ENCODE results near the gene RFFL.

The RFFL gene

DNA sequence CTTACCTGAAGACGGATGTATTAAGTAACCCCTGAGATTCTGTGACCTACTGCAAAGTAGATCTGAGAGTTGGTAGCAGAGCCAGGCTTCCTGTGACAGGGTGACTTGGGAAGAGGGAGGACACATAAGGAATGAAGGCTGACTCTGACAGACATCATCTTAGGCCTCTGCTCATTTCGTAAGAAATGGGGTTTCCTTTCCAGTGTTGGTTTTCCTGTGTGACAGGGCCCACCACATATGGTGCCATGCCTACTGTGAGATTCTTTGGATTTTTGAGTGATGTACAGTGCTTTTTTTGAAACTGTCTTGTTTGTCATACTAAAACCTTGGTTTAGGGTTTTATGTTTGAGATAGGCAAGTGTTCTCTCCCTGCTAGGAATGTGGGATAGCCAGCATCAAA is 70.5 kb downstream of the RFFL start:
- H3K27ac ChIP-seq (ENCODE audit: low read depth, low read length), result no peak overlapping the region
- no peaks in the 10 kb centered on the region for H3K4me1 ChIP-seq (ENCODE audit: control insufficient read depth, insufficient read depth, low read length, unreplicated experiment)
- no peaks in the 10 kb centered on the region for H3K27me3 ChIP-seq (ENCODE audit: insufficient read depth, low read length)
- no peak overlapping the region for H2AFZ ChIP-seq (ENCODE audit: low read length, unreplicated experiment)
- no peak overlapping the region for H3K4me3 ChIP-seq (ENCODE audit: low read depth, low read length)
- 0 out of 2 replicates have a peak, but pooled peaks cover 4% of the 10 kb centered on the region for H3K36me3 ChIP-seq (ENCODE audit: insufficient read depth, low read length)
- H3K79me2 ChIP-seq (ENCODE audit: control insufficient read depth, insufficient read depth, low read length, unreplicated experiment), result no peaks in the 10 kb centered on the region

DNA sequence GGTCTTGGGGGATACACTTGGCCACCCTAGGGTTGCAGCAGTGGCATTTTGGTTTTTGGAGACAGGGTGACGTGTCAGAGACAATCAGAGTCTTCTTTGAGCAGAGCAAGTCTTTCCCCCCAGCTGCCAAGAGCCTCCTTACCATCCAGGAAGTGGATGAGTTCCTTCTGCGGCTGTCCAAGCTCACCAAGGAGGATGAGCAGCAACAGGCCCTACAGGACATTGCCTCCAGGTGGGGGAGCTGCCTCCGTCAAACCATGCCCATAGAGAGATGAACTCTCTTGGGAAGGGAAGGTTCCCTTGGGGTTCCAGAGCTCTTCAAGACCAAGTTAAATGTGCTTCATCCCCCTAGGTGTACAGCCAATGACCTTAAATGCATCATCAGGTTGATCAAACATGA is 71.9 kb downstream of the RFFL start:
- H3K4me1 ChIP-seq (ENCODE audit: control insufficient read depth, insufficient read depth, low read length, unreplicated experiment), result no peaks in the 10 kb centered on the region
- no peak overlapping the region for H3K4me3 ChIP-seq (ENCODE audit: low read depth, low read length)
- H2AFZ ChIP-seq (ENCODE audit: low read length, unreplicated experiment), result no peak overlapping the region
- no peaks in the 10 kb centered on the region for H3K27me3 ChIP-seq (ENCODE audit: insufficient read depth, low read length)
- 0 out of 2 replicates have a peak, but pooled peaks cover 4% of the 10 kb centered on the region for H3K36me3 ChIP-seq (ENCODE audit: insufficient read depth, low read length)
- H3K79me2 ChIP-seq (ENCODE audit: control insufficient read depth, insufficient read depth, low read length, unreplicated experiment), result no peaks in the 10 kb centered on the region
- no peak overlapping the region for H3K27ac ChIP-seq (ENCODE audit: low read depth, low read length)

DNA sequence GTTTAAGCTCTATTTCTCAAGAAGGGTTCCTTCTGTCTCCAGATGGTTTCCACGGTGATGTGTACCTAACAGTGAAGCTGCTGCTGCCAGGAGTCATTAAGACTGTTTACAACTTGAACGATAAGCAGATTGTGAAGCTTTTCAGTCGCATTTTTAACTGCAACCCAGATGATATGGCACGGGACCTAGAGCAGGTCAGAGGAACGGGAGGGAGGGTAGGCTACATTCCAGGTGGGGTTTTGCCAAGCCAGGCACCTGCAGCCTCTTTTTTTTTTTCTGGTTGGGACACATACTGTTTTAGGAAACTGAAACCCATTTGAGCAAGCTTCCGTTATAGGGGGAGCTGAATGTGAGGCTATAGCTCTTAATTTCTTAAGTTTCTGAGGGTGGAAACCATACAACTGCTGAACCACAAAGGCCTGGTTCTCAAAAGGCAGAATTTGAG is 72.6 kb downstream of the RFFL start:
- H3K36me3 ChIP-seq (ENCODE audit: insufficient read depth, low read length), result 0 out of 2 replicates have a peak, but pooled peaks cover 4% of the 10 kb centered on the region
- no peaks in the 10 kb centered on the region for H3K27me3 ChIP-seq (ENCODE audit: insufficient read depth, low read length)
- H2AFZ ChIP-seq (ENCODE audit: low read length, unreplicated experiment), result no peak overlapping the region
- H3K27ac ChIP-seq (ENCODE audit: low read depth, low read length), result no peak overlapping the region
- H3K79me2 ChIP-seq (ENCODE audit: control insufficient read depth, insufficient read depth, low read length, unreplicated experiment), result no peaks in the 10 kb centered on the region
- H3K4me1 ChIP-seq (ENCODE audit: control insufficient read depth, insufficient read depth, low read length, unreplicated experiment), result no peaks in the 10 kb centered on the region
- H3K4me3 ChIP-seq (ENCODE audit: low read depth, low read length), result no peak overlapping the region

DNA sequence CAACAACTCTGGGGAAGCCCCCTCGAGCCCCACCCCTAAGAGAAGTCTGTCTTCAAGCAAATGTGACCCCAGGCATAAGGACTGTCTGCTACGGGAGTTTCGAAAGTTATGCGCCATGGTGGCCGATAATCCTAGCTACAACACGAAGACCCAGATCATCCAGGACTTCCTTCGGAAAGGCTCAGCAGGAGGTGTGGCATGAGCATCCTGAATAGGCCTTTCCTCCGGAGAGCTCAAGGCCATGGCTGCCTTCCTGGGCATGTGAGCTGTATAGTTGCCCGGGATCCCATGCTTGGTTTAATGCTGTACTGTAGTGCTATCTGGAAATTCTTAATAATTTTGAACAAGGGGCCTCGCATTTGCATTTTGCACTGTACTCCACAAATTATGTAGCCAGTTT is 74.0 kb downstream of the RFFL start:
- Histone ChIP-seq H3K27ac (ENCODE audit: low read depth, low read length) (no peak overlapping the region), H3K4me1 (ENCODE audit: control insufficient read depth, insufficient read depth, low read length, unreplicated experiment) (no peaks in the 10 kb centered on the region), H3K79me2 (ENCODE audit: control insufficient read depth, insufficient read depth, low read length, unreplicated experiment) (no peaks in the 10 kb centered on the region), H3K36me3 (ENCODE audit: insufficient read depth, low read length) (0 out of 2 replicates have a peak, but pooled peaks cover 4% of the 10 kb centered on the region), H2AFZ (ENCODE audit: low read length, unreplicated experiment) (no peak overlapping the region), H3K27me3 (ENCODE audit: insufficient read depth, low read length) (no peaks in the 10 kb centered on the region), H3K4me3 (ENCODE audit: low read depth, low read length) (no peak overlapping the region)

DNA sequence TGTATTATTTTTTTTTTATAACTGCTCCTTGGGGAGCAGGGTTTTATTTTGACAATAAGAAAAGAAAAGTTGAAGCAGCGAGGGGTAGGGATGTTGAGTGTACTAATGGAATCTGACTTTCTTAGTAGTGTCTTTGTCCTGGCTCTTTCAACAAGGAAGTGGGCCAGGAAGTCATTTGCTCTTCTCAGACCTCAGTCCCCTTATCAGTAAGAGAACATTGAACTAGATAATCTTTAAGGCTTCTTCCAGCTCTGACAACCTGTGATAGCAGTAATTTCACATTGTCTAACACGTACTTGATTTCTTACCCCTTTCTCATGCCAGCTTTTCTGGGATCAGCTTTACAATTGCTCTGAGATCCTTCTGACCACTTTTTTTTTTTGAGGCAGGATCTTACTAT is 74.9 kb downstream of the RFFL start:
- Histone ChIP-seq H2AFZ (ENCODE audit: low read length, unreplicated experiment) (no peak overlapping the region), H3K36me3 (ENCODE audit: insufficient read depth, low read length) (0 out of 2 replicates have a peak, but pooled peaks cover 4% of the 10 kb centered on the region), H3K4me1 (ENCODE audit: control insufficient read depth, insufficient read depth, low read length, unreplicated experiment) (no peaks in the 10 kb centered on the region), H3K27me3 (ENCODE audit: insufficient read depth, low read length) (no peaks in the 10 kb centered on the region), H3K4me3 (ENCODE audit: low read depth, low read length) (no peak overlapping the region), H3K27ac (ENCODE audit: low read depth, low read length) (no peak overlapping the region), H3K79me2 (ENCODE audit: control insufficient read depth, insufficient read depth, low read length, unreplicated experiment) (no peaks in the 10 kb centered on the region)

DNA sequence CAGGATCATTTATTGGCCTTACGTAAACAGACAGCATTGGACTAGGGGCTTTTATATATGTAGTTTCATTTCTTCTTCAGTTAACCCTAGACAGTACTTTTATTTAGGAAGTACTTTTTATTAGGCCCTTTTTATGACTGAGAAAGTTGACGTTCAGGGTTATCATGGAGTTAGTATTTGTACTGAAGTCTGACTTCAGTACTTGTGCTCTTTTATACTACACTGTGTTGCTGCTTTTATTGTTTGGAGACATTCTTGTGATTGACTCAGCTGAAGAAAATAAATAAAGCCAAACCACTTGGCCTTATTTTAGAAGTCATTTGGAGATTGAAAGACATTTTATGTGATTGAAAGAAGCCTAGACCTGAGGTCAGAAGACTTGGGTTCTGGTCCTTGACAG is 76.3 kb downstream of the RFFL start:
- H3K36me3 ChIP-seq (ENCODE audit: insufficient read depth, low read length), result 0 out of 2 replicates have a peak, but pooled peaks cover 4% of the 10 kb centered on the region

DNA sequence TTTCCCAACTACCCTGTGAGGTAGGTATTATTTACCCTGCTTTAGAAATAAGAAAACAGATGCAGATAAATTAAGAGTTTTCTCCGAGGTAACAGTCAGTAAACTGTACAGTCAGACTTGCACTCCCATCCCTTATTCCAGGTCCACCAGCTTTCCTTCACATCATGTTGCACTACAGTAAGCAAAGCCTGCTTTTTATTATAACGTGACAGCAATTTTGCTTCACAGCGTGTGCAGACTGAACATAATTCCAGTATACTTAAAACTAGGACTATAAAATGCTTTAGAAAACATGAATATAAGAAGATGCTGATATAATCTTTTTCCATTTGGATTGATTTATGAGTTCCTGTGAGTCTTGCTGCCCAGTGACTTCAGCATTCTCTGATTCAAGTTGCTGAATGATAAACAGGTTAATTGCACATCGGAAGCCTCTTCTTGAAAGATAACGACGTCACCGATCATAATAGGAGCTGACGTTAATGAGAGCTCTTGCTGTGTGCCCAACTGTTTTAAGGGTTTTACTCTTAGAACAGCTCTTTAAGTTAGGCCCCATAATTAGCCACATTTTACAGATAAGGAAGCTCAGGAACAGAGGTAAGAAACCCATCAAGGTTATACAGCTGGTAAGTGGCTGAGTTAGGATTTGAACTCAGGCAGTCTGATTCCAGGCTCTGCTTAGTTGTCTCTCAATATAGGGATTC is 81.8 kb downstream of the RFFL start:
- no peaks in the 10 kb centered on the region for H3K36me3 ChIP-seq (ENCODE audit: insufficient read depth, low read length)
- peak overlapping the region; percentile 79 for H3K4me3 ChIP-seq (ENCODE audit: low read depth, low read length)
- peaks cover 9% of the 10 kb centered on the region for H3K79me2 ChIP-seq (ENCODE audit: control insufficient read depth, insufficient read depth, low read length, unreplicated experiment)
- H3K4me1 ChIP-seq (ENCODE audit: control insufficient read depth, insufficient read depth, low read length, unreplicated experiment), result peaks cover 13% of the 10 kb centered on the region
- peak overlapping the region; percentile 3 for H2AFZ ChIP-seq (ENCODE audit: low read length, unreplicated experiment)
- no peaks in the 10 kb centered on the region for H3K27me3 ChIP-seq (ENCODE audit: insufficient read depth, low read length)
- peak overlapping the region; percentile 85 for H3K27ac ChIP-seq (ENCODE audit: low read depth, low read length)

More for the DNA sequence above, 76.3 kb downstream of the RFFL start:
- Histone ChIP-seq H3K27ac (ENCODE audit: low read depth, low read length) (no peak overlapping the region), H3K4me3 (ENCODE audit: low read depth, low read length) (no peak overlapping the region), H2AFZ (ENCODE audit: low read length, unreplicated experiment) (no peak overlapping the region), H3K79me2 (ENCODE audit: control insufficient read depth, insufficient read depth, low read length, unreplicated experiment) (peaks cover 3% of the 10 kb centered on the region), H3K4me1 (ENCODE audit: control insufficient read depth, insufficient read depth, low read length, unreplicated experiment) (no peaks in the 10 kb centered on the region), H3K27me3 (ENCODE audit: insufficient read depth, low read length) (no peaks in the 10 kb centered on the region)

DNA sequence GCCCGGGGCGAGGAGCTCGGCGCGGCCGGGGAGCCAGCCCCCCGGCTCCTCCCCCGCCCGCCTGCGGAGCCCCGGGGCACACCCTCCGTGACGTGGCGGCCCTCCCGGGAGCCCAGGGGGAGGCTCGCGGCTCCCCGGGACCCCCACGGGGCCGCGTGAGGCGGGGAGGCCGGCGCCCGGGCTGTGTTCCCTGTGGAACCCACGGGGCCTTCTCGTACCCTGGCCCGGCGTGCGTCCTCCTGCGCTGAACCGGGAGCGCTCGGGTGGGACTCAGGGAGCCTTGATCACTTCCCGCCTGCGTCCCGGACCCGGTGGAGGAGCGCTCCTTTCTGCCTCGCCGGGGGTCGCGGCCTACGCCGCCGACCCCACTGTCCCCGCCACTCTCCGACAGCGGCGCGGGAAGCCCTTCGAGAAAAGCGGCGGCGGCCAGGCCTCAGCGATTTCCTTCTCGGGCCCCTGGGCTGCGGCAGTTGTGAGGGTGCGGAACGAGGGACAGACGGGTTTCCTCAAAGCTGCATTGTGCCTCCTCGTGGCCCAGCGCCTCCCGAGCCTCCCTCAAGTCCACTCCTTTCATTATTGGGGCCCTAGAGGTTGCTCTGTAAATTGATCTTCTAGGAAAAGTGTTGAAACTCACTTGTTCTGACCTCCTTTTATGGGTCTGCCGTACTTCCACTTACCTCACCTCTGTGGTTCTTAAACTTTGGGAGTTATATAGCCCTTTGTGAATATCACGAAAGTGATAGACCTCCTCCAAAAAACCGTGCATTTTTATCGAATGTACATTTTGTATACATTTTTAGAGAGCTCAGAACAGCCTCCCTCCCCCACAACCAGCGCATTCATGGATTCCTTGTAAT is 82.6 kb downstream of the RFFL start:
- peak overlapping the region; percentile 85 for H3K27ac ChIP-seq (ENCODE audit: low read depth, low read length)
- H2AFZ ChIP-seq (ENCODE audit: low read length, unreplicated experiment), result peak overlapping the region; percentile 60
- H3K4me3 ChIP-seq (ENCODE audit: low read depth, low read length), result peak overlapping the region; percentile 79
- no peaks in the 10 kb centered on the region for H3K27me3 ChIP-seq (ENCODE audit: insufficient read depth, low read length)
- H3K36me3 ChIP-seq (ENCODE audit: insufficient read depth, low read length), result no peaks in the 10 kb centered on the region
- peaks cover 13% of the 10 kb centered on the region for H3K4me1 ChIP-seq (ENCODE audit: control insufficient read depth, insufficient read depth, low read length, unreplicated experiment)
- H3K79me2 ChIP-seq (ENCODE audit: control insufficient read depth, insufficient read depth, low read length, unreplicated experiment), result peaks cover 9% of the 10 kb centered on the region

DNA sequence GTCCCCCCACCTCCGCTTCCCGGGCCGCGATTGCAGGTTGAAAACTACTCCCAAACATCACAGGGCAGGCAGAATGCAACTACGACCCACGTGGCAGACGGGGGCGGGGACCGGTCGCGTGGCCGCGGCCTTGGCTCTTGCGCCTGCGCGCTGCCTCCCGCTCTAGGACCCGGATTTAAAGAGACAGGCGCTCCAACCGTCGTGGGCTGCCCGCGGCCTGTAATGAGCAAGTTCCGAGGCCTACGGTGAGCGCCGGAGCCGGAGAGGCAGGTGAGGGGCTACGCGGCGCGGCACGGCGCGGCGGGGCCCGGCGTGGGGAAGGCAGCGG is 83.2 kb downstream of the RFFL start, which contains the start of gene LIG3:
Gene LIG3, plus strand, starts transcription at position 160 of the 328 bp plus-strand sequence. CDS start 2,494 bp downstream, outside the sequence.
- H2AFZ ChIP-seq (ENCODE audit: low read length, unreplicated experiment), result peak within 1 kb of the TSS; percentile 88
- H3K36me3 ChIP-seq (ENCODE audit: insufficient read depth, low read length), result no peaks in the 10 kb centered on the region
- peak within 1 kb of the TSS; percentile 79 for H3K4me3 ChIP-seq (ENCODE audit: low read depth, low read length)
- no peaks in the 10 kb centered on the region for H3K27me3 ChIP-seq (ENCODE audit: insufficient read depth, low read length)
- H3K79me2 ChIP-seq (ENCODE audit: control insufficient read depth, insufficient read depth, low read length, unreplicated experiment), result peaks cover 9% of the 10 kb centered on the region
- H3K27ac ChIP-seq (ENCODE audit: low read depth, low read length), result peak within 1 kb of the TSS; percentile 85
- H3K4me1 ChIP-seq (ENCODE audit: control insufficient read depth, insufficient read depth, low read length, unreplicated experiment), result peaks cover 13% of the 10 kb centered on the region

DNA sequence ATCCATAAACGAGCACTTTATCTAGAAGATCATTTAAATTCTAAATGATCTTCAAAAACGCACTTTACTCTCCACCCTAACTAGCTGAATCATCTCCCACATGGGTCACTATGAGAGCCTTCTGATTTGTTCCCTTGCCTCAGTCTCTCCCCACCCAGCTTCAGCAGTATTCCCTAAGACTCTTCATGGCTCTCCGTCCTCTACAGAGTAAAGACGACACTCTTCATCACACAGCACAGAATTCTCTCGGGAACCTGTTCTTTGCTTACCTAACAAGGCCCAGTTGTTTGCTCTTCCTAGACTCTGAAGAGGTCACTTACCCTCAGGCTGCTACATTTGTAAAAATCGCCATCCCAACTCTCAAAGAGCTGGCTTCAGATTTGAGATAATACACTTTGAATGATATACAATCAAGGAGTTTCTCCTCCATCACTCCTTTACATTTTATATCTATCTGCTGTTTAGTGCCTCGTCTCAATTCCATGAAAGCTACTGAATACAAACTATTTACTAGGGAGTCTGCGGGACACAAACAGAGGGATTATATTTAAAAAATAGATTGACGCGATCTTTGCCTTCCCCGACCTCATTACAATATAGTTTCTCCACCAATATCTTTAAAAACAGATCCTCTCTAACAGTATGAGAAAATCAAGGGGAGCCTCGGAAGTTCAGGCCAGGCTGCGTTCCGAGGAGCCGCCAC is 83.7 kb downstream of the RFFL start:
- H3K27ac ChIP-seq (ENCODE audit: low read depth, low read length), result peak overlapping the region; percentile 85
- no peaks in the 10 kb centered on the region for H3K36me3 ChIP-seq (ENCODE audit: insufficient read depth, low read length)
- H3K4me3 ChIP-seq (ENCODE audit: low read depth, low read length), result peak overlapping the region; percentile 79
- H3K27me3 ChIP-seq (ENCODE audit: insufficient read depth, low read length), result no peaks in the 10 kb centered on the region
- peaks cover 9% of the 10 kb centered on the region for H3K79me2 ChIP-seq (ENCODE audit: control insufficient read depth, insufficient read depth, low read length, unreplicated experiment)
- peak overlapping the region; percentile 88 for H2AFZ ChIP-seq (ENCODE audit: low read length, unreplicated experiment)
- peaks cover 13% of the 10 kb centered on the region for H3K4me1 ChIP-seq (ENCODE audit: control insufficient read depth, insufficient read depth, low read length, unreplicated experiment)
